ENCODE data around the gene RAD23A.

DNA sequence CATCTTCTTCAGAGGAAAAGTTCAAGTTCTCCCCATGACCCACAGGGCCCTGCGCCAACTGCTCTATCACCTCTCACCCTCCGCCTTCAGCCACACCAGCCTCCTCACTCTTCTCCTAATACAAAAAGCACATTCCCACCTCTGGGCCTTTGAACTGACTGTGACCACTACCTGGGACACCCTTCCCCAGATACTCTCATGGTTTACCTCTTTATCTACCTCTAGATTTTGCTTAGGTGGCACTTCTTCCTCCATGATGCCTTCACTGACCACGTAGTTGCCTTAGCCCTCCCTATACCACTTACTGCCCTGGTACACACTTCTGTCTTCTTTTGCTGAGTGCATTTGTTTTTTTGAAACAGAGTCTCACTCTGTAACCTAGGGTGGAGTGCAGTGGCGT is 22.7 kb upstream of the RAD23A start:
- TF ChIP-seq, protein P1, sequence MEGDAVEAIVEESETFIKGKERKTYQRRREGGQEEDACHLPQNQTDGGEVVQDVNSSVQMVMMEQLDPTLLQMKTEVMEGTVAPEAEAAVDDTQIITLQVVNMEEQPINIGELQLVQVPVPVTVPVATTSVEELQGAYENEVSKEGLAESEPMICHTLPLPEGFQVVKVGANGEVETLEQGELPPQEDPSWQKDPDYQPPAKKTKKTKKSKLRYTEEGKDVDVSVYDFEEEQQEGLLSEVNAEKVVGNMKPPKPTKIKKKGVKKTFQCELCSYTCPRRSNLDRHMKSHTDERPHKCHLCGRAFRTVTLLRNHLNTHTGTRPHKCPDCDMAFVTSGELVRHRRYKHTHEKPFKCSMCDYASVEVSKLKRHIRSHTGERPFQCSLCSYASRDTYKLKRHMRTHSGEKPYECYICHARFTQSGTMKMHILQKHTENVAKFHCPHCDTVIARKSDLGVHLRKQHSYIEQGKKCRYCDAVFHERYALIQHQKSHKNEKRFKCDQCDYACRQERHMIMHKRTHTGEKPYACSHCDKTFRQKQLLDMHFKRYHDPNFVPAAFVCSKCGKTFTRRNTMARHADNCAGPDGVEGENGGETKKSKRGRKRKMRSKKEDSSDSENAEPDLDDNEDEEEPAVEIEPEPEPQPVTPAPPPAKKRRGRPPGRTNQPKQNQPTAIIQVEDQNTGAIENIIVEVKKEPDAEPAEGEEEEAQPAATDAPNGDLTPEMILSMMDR (IDR thresholded peaks at IDR 0.05), result no peak
- TF ChIP-seq POLR2A (IDR thresholded peaks at IDR 0.05), result no peak

Data from thyroid gland (tissue), 4 donors.